Type B pancreatic cell (in vitro differentiated cells): ENCODE measurements around the gene C4BPA. TPM values are rescaled to one million over a fixed set of nuclear protein-coding genes. Genes with fewer than 3 reads are reported as not detected.

Source experiments
- DNase-seq: peaks from one replicate; pipeline ENCODE4 v3.0.0; 2021; ENCODE audit warnings: mixed read lengths; ENCODE audit not compliant: unreplicated experiment; ENCODE audit errors: extremely low spot score
- H3K27ac Mint-ChIP-seq: 2 replicates; pipeline ENCODE4 v1.8.0; 2021; ENCODE audit warnings: mild to moderate bottlenecking, mixed read lengths
- H3K27me3 Mint-ChIP-seq: 2 replicates; pipeline ENCODE4 v1.8.0; 2021; ENCODE audit warnings: mixed read lengths
- H3K36me3 Mint-ChIP-seq: 2 replicates; pipeline ENCODE4 v1.8.0; 2021; ENCODE audit warnings: mixed read lengths
- H3K4me1 Mint-ChIP-seq: one replicate; pipeline ENCODE4 v1.8.0; 2021; ENCODE audit warnings: mixed read lengths; ENCODE audit not compliant: unreplicated experiment
- H3K4me3 Mint-ChIP-seq: 2 replicates; pipeline ENCODE4 v1.8.0; 2021; ENCODE audit warnings: mild to moderate bottlenecking, mixed read lengths
- H3K9me3 Mint-ChIP-seq: 2 replicates; pipeline ENCODE4 v1.8.0; 2021; ENCODE audit warnings: mixed read lengths
- total RNA-seq: library from RNA; stranded (reverse); gene quantifications from 2 replicates; pipeline ENCODE4 v1.2.1, GENCODE V29; 2021; ENCODE audit warnings: low replicate concordance
- TF ChIP-seq, protein P1 (sequence below): fragments of 200-600 bp; sonication (generic); conservative IDR thresholded peaks from 2 replicates; pipeline ENCODE4 v1.5.0; 2021; ENCODE audit warnings: antibody characterized with exemption, mild to moderate bottlenecking

Gene C4BPA
- total RNA-seq, 1 donor from 2014 or later = 0.87 TPM

DNA sequence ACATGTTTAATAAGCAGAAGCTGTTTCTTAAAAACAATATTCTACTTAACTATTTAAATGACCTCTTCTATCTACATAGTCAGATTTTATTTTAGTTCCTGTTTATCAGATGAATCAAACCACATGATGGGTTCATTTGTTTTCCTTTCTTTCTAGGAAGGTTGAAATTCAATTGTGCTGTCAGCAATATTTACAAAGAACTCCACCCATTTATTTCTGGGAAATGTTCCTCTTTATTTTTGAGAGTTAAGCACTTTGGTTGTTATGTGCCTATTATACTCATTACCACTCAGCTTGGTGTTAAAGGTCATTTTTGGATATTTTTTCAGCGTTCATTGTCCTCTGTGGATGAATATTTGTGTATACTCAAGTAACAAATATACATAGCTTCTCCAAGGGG lies 84.9 kb downstream of the C4BPA start:
- Mint-ChIP-seq H3K27ac (no peak overlapping the region), H3K9me3 (no peaks in the 10 kb centered on the region), H3K4me3 (no peak overlapping the region), H3K36me3 (no peaks in the 10 kb centered on the region), H3K4me1 (no peaks in the 10 kb centered on the region), H3K27me3 (peaks cover 3% of the 10 kb centered on the region)
- TF ChIP-seq, protein P1, sequence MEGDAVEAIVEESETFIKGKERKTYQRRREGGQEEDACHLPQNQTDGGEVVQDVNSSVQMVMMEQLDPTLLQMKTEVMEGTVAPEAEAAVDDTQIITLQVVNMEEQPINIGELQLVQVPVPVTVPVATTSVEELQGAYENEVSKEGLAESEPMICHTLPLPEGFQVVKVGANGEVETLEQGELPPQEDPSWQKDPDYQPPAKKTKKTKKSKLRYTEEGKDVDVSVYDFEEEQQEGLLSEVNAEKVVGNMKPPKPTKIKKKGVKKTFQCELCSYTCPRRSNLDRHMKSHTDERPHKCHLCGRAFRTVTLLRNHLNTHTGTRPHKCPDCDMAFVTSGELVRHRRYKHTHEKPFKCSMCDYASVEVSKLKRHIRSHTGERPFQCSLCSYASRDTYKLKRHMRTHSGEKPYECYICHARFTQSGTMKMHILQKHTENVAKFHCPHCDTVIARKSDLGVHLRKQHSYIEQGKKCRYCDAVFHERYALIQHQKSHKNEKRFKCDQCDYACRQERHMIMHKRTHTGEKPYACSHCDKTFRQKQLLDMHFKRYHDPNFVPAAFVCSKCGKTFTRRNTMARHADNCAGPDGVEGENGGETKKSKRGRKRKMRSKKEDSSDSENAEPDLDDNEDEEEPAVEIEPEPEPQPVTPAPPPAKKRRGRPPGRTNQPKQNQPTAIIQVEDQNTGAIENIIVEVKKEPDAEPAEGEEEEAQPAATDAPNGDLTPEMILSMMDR = no peak
- no peak for DNase-seq

DNA sequence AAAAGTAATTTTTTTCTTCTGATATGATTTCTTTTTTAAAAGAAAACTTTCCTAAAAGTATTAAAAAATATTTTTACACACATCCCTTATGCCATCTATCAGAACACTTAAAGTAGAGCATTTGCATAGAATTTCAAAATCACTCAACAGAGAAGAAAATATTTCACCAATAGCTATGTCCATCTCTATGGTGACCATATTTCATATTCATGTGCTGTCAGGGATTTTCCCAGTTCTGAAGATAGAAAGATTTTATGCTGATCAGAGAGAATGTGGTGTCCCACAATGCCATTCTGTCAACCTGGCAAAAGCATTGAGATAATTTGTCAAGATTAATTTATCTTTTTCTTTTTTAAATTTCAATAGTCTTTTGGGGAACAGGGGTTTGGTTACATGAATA lies 87.0 kb downstream of the C4BPA start:
- Mint-ChIP-seq H3K36me3 (no peaks in the 10 kb centered on the region), H3K9me3 (no peaks in the 10 kb centered on the region), H3K4me1 (no peaks in the 10 kb centered on the region), H3K4me3 (no peak overlapping the region), H3K27ac (no peak overlapping the region), H3K27me3 (no peaks in the 10 kb centered on the region)
- TF ChIP-seq, protein P1 = no peak
- no peak for DNase-seq

DNA sequence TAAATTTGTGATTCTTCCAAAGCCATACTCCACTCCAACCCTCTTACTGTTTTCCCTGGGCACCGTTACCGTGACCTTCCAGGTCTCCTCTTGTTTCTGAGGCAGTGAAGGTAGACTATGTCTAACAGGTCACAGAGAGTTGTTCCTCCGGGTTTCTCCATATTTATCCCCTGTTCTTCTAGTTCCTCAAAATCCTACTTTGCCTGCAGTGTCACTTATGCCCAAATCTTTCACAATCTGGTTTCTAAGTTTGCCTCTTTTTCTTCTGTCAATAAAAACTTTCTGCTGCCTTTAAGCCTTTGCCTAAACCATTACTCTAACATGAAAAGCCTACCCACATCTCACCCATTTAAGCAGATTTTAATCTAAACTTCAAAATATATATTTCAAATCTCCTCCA lies 87.7 kb downstream of the C4BPA start:
- H3K9me3 Mint-ChIP-seq = no peaks in the 10 kb centered on the region
- no peaks in the 10 kb centered on the region for H3K27me3 Mint-ChIP-seq
- no peaks in the 10 kb centered on the region for H3K36me3 Mint-ChIP-seq
- H3K4me3 Mint-ChIP-seq = no peak overlapping the region
- TF ChIP-seq, protein P1 = no peak
- DNase-seq = no peak
- H3K27ac Mint-ChIP-seq = no peak overlapping the region
- H3K4me1 Mint-ChIP-seq = no peaks in the 10 kb centered on the region

DNA sequence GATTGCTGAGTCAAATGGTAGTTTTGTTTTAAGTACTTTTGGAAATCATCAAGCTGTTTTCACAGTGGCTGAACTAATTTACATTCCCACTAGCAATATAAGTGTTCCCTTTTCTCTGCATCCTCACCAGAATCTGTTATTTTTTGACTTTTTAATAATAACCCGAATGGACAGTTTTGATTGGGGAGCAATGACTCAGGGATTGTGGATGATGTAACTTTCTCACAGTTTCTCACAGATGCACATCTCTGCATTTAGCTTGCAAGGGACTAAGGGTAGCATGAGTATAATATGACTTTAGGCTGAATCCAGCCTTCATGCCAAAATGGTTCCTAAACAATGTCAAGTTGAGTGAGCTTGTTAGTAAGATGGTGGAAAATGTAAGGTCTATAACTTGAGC lies 90.2 kb downstream of the C4BPA start:
- DNase-seq = no peak
- Mint-ChIP-seq H3K27ac (no peak overlapping the region), H3K4me3 (no peak overlapping the region), H3K4me1 (no peaks in the 10 kb centered on the region), H3K9me3 (no peaks in the 10 kb centered on the region), H3K27me3 (no peaks in the 10 kb centered on the region), H3K36me3 (no peaks in the 10 kb centered on the region)
- TF ChIP-seq, protein P1 = no peak

Other genes starting within 250 kb of the C4BPA start
- gene IL20, start 238.6 kb upstream of the C4BPA start, total RNA-seq = not detected in 2 replicates
- gene IL24, start 206.8 kb upstream of the C4BPA start, total RNA-seq = not detected in 2 replicates
- 0.58 and 0.81 TPM in 2 replicates for gene FCMR, start 182.3 kb upstream of the C4BPA start, total RNA-seq
- 16.9 and 30.1 TPM in 2 replicates for gene PIGR, start 157.8 kb upstream of the C4BPA start, total RNA-seq
- gene FCAMR, start 133.8 kb upstream of the C4BPA start, total RNA-seq = not detected in 2 replicates
- 50.4 and 108 TPM in 2 replicates for gene C1orf116, start 71.5 kb upstream of the C4BPA start, total RNA-seq
- gene YOD1, start 53.0 kb upstream of the C4BPA start, total RNA-seq = 12.3 and 15.0 TPM in 2 replicates
- 18.7 and 31.4 TPM in 2 replicates for gene PFKFB2, start 51.0 kb upstream of the C4BPA start, total RNA-seq
- 0.36 and 4.4 TPM in 2 replicates for gene C4BPB, start 15.4 kb upstream of the C4BPA start, total RNA-seq
- 60.0 and 292 TPM in 2 replicates for gene CD55, start 217.4 kb downstream of the C4BPA start, total RNA-seq